Right renal pelvis (tissue), 4 donors: ENCODE results near the gene PCBP1. TPM values are rescaled to one million over a fixed set of nuclear protein-coding genes. Genes with fewer than 3 reads are reported as not detected.
A peak's percentile ranks its signal among the peaks of the same experiment; 100 is the strongest.
"Not testable (repeated sequence)": the region's sequence is repeated elsewhere in the genome, so short reads cannot be mapped to it uniquely, and the experiment has no call there.

ENCODE experiments used
- DNase-seq, 4 donors: peaks; one replicate each; pipeline ENCODE4 v3.0.0-alpha.2; 2013; ENCODE audit warnings: low read depth in 4 of 4, low spot score in 3 of 4, missing footprints in 1 of 4
- polyA plus RNA-seq, 4 donors: library from polyadenylated mRNA; unstranded; fragments of 120-200 nt; gene quantifications; one replicate each; pipeline ENCODE4 v1.2.1, GENCODE V29; 2013; ENCODE audit not compliant: insufficient read length in 4 of 4

PCBP1 gene
- polyA plus RNA-seq, 4 donors = 298 to 339 (median 319) TPM

GRCh38 chr2:70080610-70081200 lies 6.6 kb upstream of the PCBP1 start:
- DNase-seq = no peak

DNA sequence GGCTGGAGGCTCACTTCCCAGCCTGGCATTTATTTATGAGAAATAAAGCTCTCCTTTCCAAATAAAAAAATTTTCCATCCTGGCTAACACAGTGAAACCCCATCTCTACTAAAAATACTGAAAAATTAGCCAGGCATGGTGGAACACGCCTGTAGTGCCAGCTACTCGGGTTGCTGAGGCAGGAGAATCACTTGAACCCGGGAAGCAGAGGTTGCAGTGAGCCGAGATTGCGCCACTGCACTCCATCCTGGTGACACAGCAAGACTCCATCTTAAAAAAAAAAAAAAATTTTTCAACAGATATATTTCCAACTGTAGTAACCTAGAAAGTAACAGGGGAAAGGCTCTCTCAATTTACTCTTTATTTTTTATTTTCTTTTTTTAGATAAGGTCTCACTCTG lies 6.1 kb upstream of the PCBP1 start:
- no peak for DNase-seq

- DNase-seq = no peak
Observed at GRCh38 chr2:70083344-70084156, 3.7 kb upstream of the PCBP1 start.

- peak in 1 of 4 donors; percentile 28 for DNase-seq
Observed at GRCh38 chr2:70084973-70085710, 2.1 kb upstream of the PCBP1 start.

GRCh38 chr2:70085711-70086277 lies 1.5 kb upstream of the PCBP1 start:
- DNase-seq = peak in 1 of 4 donors; percentile 29

DNA sequence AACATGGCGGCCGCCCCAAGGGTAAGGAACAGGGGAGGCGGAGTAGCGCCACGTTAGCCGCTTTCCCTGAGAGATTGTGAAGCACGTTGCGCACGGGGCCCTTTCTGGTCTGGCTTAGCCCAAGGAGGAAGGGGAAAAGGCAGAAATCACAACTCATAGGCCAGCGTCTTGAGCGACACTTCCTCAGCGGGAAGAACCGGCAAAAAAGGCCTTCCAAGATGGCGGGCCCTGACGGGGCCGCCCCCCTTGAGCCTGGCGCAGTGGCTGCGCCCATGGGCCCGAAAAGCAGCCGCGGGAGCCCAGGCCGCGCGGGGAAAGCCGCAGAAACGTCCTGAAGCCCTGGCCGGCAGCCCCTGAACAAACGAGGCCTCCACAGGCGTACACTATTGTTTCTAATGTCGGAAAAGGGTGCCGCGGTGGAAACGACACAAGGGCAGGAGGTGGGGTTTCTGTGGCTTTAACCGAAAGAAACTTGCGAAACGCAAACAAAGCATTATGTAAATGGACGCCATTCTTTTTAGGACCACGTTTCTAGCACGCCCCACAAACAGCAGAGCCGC lies 919 bp upstream of the PCBP1 start:
- DNase-seq = peak in 1 of 4 donors; percentile 81

GRCh38 chr2:70087702-70088597 lies 673 bp downstream of the PCBP1 start:
- no peak for DNase-seq

DNA sequence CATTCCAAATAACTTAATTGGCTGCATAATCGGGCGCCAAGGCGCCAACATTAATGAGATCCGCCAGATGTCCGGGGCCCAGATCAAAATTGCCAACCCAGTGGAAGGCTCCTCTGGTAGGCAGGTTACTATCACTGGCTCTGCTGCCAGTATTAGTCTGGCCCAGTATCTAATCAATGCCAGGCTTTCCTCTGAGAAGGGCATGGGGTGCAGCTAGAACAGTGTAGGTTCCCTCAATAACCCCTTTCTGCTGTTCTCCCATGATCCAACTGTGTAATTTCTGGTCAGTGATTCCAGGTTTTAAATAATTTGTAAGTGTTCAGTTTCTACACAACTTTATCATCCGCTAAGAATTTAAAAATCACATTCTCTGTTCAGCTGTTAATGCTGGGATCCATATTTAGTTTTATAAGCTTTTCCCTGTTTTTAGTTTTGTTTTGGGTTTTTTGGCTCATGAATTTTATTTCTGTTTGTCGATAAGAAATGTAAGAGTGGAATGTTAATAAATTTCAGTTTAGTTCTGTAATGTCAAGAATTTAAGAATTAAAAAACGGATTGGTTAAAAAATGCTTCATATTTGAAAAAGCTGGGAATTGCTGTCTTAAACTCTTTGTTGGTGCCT lies 1.4 kb downstream of the PCBP1 start:
- DNase-seq = no peak

DNA sequence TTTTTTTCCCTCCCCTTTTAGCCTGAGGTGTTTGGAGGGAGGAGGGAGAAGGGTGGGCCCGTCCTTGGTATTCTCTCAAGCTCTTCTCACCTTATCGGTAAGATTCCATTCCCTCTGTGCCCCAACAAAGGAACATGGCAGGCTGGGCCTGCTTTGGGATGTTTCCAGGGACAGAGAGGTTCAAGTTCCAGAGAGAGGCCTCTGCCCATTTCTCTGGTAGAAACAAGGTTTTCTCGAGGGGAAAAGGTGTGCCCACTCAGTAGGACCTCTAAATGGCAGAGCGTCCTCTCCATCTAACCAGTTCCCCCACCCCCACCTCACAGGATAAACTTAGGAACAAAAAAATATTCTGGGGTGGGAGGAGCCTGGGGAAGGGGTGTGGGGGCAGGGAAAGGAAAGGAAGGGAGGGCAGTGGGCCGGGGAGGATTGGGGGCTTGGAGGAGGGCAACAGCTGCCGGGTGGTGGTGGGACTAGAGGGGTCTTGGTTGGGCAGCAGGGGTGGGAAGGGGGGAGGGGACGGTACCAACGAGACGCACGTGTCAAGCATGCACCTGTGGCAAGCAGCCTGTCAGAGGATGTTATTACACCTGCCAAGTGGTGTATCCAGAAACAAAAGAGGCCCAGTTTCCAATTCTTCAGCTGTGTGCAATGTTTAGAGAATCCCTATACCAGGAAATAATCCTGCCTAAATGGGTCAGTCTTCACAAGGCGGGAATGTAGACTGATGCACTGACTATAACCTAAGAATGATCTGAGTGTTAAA lies 2.1 kb downstream of the PCBP1 start:
- no peak for DNase-seq

DNA sequence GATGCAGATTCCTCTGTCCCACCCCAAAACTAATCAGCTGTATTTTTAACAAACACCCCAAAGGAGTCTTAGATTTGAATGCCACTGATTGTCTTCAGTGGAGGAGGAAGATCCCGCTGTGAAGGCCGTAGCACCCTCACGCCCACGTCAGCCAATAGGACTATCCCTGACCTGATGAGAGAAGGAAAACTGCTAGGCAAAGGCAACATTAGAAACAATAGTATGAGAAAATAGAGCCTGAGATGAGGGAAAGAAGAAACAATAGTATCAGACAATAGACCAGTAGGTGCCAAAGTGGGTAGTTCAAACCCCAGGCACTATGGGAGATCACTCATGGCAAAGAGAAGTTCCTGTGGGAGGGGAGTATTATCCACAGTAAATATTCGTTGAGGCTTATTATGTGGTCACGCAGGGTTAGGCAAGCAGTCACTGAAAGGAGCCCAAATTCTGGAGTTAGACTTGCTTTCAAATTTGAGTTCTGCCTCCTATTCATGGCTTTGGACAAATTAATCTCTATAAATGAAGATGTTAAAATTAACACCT lies 2.8 kb downstream of the PCBP1 start:
- DNase-seq = no peak

DNA sequence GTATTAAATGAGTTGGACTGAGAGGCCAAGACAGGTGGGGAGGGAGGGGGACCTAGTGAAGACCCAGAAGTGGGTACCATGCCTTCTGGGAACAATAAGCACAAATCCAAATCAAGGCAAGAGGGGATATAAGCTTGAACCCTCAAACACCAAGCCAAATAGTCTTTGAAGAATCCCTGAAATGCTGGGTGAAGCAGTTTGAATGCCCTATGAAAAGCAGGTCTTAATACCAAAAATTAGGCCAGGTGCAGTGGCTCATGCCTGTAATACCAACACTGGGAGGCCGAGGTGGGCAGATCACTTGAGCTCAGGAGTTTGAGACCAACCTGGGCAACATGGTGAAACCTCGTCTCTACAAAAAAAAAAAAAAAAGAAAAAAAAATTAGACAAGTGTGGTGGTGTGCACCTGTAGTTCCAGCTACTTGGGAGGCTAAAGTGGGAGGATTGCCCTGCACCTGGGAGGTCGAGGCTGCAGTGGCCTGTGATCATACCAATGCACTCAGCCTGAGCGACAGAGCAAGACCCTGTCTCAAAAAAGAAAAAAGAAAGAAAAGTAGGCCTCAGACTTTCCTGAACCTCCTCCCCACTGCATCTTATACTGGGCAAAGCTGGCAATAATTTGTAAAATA lies 3.5 kb downstream of the PCBP1 start:
- no peak for DNase-seq

DNA sequence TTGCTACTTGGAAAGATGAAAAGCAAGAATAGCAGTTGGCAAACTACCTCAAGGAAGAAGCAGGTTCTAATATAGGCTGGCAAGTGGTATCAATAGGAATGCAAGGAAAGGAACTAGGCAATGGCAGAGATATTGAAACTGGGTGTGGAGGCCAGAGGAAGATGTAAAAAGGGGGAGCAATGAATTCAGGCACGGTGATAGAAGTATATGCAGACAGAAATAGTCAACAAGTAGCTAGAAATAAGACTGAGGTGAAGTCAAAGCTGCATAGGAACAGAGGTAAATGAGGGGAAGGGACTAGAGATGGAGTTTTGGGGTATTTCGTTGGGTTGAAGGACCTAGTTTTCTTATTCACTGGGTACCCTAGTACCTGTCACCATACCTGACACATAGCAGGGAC lies 4.1 kb downstream of the PCBP1 start:
- no peak for DNase-seq

DNA sequence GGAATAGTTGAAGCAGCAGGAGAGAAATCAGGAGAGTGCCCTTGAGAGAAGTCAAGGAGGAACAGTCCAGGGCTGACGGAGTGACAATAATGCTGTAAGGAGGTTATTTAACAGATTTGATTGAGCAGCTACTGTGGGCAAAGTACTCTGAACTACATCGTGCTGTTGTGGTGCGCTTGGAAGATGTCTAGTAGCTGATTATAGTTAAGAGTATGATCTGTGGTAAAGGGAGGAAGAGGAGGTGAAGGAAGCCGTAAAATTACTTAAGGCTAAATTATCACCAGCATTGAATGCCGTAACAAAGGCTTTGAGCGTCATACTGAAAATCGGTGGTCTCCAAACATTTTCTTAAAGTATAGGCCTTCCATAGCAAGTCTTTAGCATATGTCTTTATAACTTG lies 4.5 kb downstream of the PCBP1 start:
- DNase-seq = no peak

- not testable (repeated sequence) for DNase-seq
Observed at GRCh38 chr2:70092576-70093243, 5.4 kb downstream of the PCBP1 start.

DNA sequence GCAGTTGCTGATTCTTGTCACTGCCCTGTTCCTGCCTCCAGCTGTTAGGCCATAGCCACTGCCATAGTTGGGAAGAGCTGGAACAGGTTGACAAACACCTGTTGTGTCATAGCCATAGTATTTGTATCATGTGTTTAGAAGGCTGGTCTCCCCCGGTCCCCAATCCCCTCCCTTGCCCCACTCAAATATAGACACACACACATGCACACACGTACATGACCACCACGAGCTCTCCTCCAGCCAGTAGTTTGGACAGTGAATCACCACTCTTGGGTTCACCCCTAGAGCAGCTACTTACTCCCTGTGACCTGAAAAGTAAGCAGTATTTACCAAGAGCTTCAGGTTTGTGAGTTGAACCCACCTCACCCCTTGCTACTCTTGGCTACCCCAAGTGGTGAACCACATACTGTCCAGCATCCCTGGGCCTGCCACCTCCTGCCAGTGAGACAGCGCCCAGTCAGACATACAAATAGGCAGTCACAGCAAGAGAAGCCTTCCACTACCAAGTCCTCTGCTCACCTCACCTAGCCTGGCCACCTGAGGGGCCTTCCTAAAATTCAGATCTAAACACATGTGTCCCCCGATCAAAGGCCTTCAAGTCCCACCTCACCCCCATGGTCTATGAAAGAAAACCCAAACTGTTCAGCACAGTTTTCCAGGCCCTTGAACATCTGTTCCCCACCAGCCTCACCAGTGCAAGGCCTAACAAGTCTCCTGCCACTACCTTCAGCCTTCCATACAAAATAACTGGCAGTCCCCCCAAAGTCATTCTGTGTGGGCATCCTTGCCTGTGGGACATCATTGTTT lies 7.1 kb downstream of the PCBP1 start:
- no peak for DNase-seq

DNA sequence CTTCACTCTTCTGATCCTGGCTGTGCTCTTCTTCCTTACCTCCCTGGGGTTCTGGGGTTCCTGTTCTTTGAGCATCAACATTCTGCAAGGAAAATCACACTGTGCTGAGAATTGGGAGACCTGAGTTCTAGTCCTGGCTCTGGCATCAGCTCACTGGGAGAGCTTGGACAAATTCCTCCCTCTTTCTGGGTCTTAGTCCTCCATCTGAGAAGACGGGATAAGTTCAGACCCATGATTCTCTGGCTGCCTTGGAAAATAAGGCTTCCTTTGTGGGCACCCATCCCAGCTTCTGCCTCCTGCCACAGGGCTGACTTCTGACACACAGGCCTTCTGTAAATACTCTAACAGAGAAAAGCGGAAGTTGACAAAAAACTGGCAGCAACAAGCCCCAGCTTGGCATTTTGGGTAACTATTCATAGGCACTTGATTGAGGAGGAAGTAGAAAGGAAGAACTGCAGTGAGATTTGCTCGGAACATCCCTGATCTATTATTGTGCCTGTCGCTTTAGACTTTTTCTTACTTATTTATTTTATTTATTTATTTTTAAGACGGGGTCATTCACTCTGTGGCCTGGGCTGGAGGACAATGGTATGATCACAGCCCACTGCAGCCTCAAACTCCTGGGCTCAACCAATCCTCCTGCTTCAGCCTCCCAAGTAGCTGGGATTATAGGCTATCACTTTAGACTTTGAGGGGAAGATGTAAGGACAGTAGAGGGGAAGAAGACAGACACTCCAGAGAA lies 7.9 kb downstream of the PCBP1 start:
- no peak for DNase-seq
